Measurements from ENCODE around the gene SCAPER. TPM values are rescaled to one million over a fixed set of nuclear protein-coding genes. Genes with fewer than 3 reads are reported as not detected.
"Not testable (repeated sequence)": the region's sequence is repeated elsewhere in the genome, so short reads cannot be mapped to it uniquely, and the experiment has no call there.

SCAPER gene
- total RNA-seq, 1 donor from 2014 or later, result 56.9 TPM

GRCh38 chr15:76840830-76841460 lies 64.2 kb downstream of the SCAPER start:
- Histone ChIP-seq H3K9me3 (ENCODE audit: control insufficient read depth in 3 of 3, low read length in 3 of 3) (no peaks in the 10 kb centered on the region), H3K27me3 (ENCODE audit: control insufficient read depth in 3 of 3, insufficient read depth in 3 of 3, low read length in 3 of 3) (no peaks in the 10 kb centered on the region), H3K36me3 (ENCODE audit: control insufficient read depth in 3 of 3, insufficient read depth in 3 of 3, low read length in 3 of 3) (no peaks in the 10 kb centered on the region), H3K4me1 (ENCODE audit: control insufficient read depth in 3 of 3, insufficient read depth in 3 of 3, low read length in 3 of 3) (no peaks in the 10 kb centered on the region), H3K27ac (ENCODE audit: low read depth, low read length) (no peak overlapping the region), H3K9ac (ENCODE audit: low read depth in 1 of 3, low read length in 3 of 3) (no peak overlapping the region), H3K4me3 (ENCODE audit: low read length in 3 of 3) (no peak overlapping the region)

GRCh38 chr15:76839173-76839572 lies 66.0 kb downstream of the SCAPER start:
- Histone ChIP-seq H3K9me3 (ENCODE audit: control insufficient read depth in 3 of 3, low read length in 3 of 3) (no peaks in the 10 kb centered on the region), H3K27ac (ENCODE audit: low read depth, low read length) (no peak overlapping the region), H3K9ac (ENCODE audit: low read depth in 1 of 3, low read length in 3 of 3) (no peak overlapping the region), H3K36me3 (ENCODE audit: control insufficient read depth in 3 of 3, insufficient read depth in 3 of 3, low read length in 3 of 3) (no peaks in the 10 kb centered on the region), H3K4me1 (ENCODE audit: control insufficient read depth in 3 of 3, insufficient read depth in 3 of 3, low read length in 3 of 3) (no peaks in the 10 kb centered on the region), H3K27me3 (ENCODE audit: control insufficient read depth in 3 of 3, insufficient read depth in 3 of 3, low read length in 3 of 3) (no peaks in the 10 kb centered on the region), H3K4me3 (ENCODE audit: low read length in 3 of 3) (no peak overlapping the region)

GRCh38 chr15:76837474-76837873 lies 67.7 kb downstream of the SCAPER start:
- H3K27ac ChIP-seq (ENCODE audit: low read depth, low read length), result no peak overlapping the region
- no peak overlapping the region for H3K4me3 ChIP-seq (ENCODE audit: low read length in 3 of 3)
- no peaks in the 10 kb centered on the region for H3K36me3 ChIP-seq (ENCODE audit: control insufficient read depth in 3 of 3, insufficient read depth in 3 of 3, low read length in 3 of 3)
- H3K27me3 ChIP-seq (ENCODE audit: control insufficient read depth in 3 of 3, insufficient read depth in 3 of 3, low read length in 3 of 3), result no peaks in the 10 kb centered on the region
- no peak overlapping the region for H3K9ac ChIP-seq (ENCODE audit: low read depth in 1 of 3, low read length in 3 of 3)
- H3K9me3 ChIP-seq (ENCODE audit: control insufficient read depth in 3 of 3, low read length in 3 of 3), result peaks cover 0 to 2% (median 0%) of the 10 kb centered on the region in 3 donors
- H3K4me1 ChIP-seq (ENCODE audit: control insufficient read depth in 3 of 3, insufficient read depth in 3 of 3, low read length in 3 of 3), result no peaks in the 10 kb centered on the region

GRCh38 chr15:76829939-76830338 lies 75.2 kb downstream of the SCAPER start:
- Histone ChIP-seq H3K9ac (ENCODE audit: low read depth in 1 of 3, low read length in 3 of 3) (no peak overlapping the region), H3K4me1 (ENCODE audit: control insufficient read depth in 3 of 3, insufficient read depth in 3 of 3, low read length in 3 of 3) (no peaks in the 10 kb centered on the region), H3K9me3 (ENCODE audit: control insufficient read depth in 3 of 3, low read length in 3 of 3) (peaks cover 0 to 2% (median 0%) of the 10 kb centered on the region in 3 donors), H3K27me3 (ENCODE audit: control insufficient read depth in 3 of 3, insufficient read depth in 3 of 3, low read length in 3 of 3) (no peaks in the 10 kb centered on the region), H3K36me3 (ENCODE audit: control insufficient read depth in 3 of 3, insufficient read depth in 3 of 3, low read length in 3 of 3) (no peaks in the 10 kb centered on the region), H3K27ac (ENCODE audit: low read depth, low read length) (no peak overlapping the region), H3K4me3 (ENCODE audit: low read length in 3 of 3) (no peak overlapping the region)

GRCh38 chr15:76823890-76824289 lies 81.2 kb downstream of the SCAPER start:
- Histone ChIP-seq H3K9me3 (ENCODE audit: control insufficient read depth in 3 of 3, low read length in 3 of 3) (no peaks in the 10 kb centered on the region), H3K36me3 (ENCODE audit: control insufficient read depth in 3 of 3, insufficient read depth in 3 of 3, low read length in 3 of 3) (no peaks in the 10 kb centered on the region), H3K9ac (ENCODE audit: low read depth in 1 of 3, low read length in 3 of 3) (no peak overlapping the region), H3K27me3 (ENCODE audit: control insufficient read depth in 3 of 3, insufficient read depth in 3 of 3, low read length in 3 of 3) (no peaks in the 10 kb centered on the region), H3K4me3 (ENCODE audit: low read length in 3 of 3) (no peak overlapping the region), H3K27ac (ENCODE audit: low read depth, low read length) (no peak overlapping the region), H3K4me1 (ENCODE audit: control insufficient read depth in 3 of 3, insufficient read depth in 3 of 3, low read length in 3 of 3) (no peaks in the 10 kb centered on the region)

- H3K4me1 ChIP-seq (ENCODE audit: control insufficient read depth in 3 of 3, insufficient read depth in 3 of 3, low read length in 3 of 3), result no peaks in the 10 kb centered on the region
Observed at GRCh38 chr15:76823303-76823702, 81.8 kb downstream of the SCAPER start.

GRCh38 chr15:76818926-76819325 lies 86.2 kb downstream of the SCAPER start:
- H3K36me3 ChIP-seq (ENCODE audit: control insufficient read depth in 3 of 3, insufficient read depth in 3 of 3, low read length in 3 of 3); H3K9me3 ChIP-seq (ENCODE audit: control insufficient read depth in 3 of 3, low read length in 3 of 3); H3K4me1 ChIP-seq (ENCODE audit: control insufficient read depth in 3 of 3, insufficient read depth in 3 of 3, low read length in 3 of 3); H3K4me3 ChIP-seq (ENCODE audit: low read length in 3 of 3); H3K9ac ChIP-seq (ENCODE audit: low read depth in 1 of 3, low read length in 3 of 3); H3K27me3 ChIP-seq (ENCODE audit: control insufficient read depth in 3 of 3, insufficient read depth in 3 of 3, low read length in 3 of 3); H3K27ac ChIP-seq (ENCODE audit: low read depth, low read length): not testable (repeated sequence)

More at GRCh38 chr15:76823303-76823702, 81.8 kb downstream of the SCAPER start:
- Histone ChIP-seq H3K9me3 (ENCODE audit: control insufficient read depth in 3 of 3, low read length in 3 of 3) (no peaks in the 10 kb centered on the region), H3K4me3 (ENCODE audit: low read length in 3 of 3) (no peak overlapping the region), H3K27me3 (ENCODE audit: control insufficient read depth in 3 of 3, insufficient read depth in 3 of 3, low read length in 3 of 3) (no peaks in the 10 kb centered on the region), H3K27ac (ENCODE audit: low read depth, low read length) (no peak overlapping the region), H3K36me3 (ENCODE audit: control insufficient read depth in 3 of 3, insufficient read depth in 3 of 3, low read length in 3 of 3) (no peaks in the 10 kb centered on the region), H3K9ac (ENCODE audit: low read depth in 1 of 3, low read length in 3 of 3) (no peak overlapping the region)

- H3K27ac ChIP-seq (ENCODE audit: low read depth, low read length), result no peak overlapping the region
- no peaks in the 10 kb centered on the region for H3K27me3 ChIP-seq (ENCODE audit: control insufficient read depth in 3 of 3, insufficient read depth in 3 of 3, low read length in 3 of 3)
- H3K9ac ChIP-seq (ENCODE audit: low read depth in 1 of 3, low read length in 3 of 3), result no peak overlapping the region
- H3K36me3 ChIP-seq (ENCODE audit: control insufficient read depth in 3 of 3, insufficient read depth in 3 of 3, low read length in 3 of 3), result no peaks in the 10 kb centered on the region
- H3K4me1 ChIP-seq (ENCODE audit: control insufficient read depth in 3 of 3, insufficient read depth in 3 of 3, low read length in 3 of 3), result no peaks in the 10 kb centered on the region
- H3K4me3 ChIP-seq (ENCODE audit: low read length in 3 of 3), result no peak overlapping the region
- H3K9me3 ChIP-seq (ENCODE audit: control insufficient read depth in 3 of 3, low read length in 3 of 3), result no peaks in the 10 kb centered on the region
Observed at GRCh38 chr15:76815421-76815820, 89.7 kb downstream of the SCAPER start.

- Histone ChIP-seq H3K4me3 (ENCODE audit: low read length in 3 of 3) (no peak overlapping the region), H3K9ac (ENCODE audit: low read depth in 1 of 3, low read length in 3 of 3) (no peak overlapping the region), H3K4me1 (ENCODE audit: control insufficient read depth in 3 of 3, insufficient read depth in 3 of 3, low read length in 3 of 3) (no peaks in the 10 kb centered on the region), H3K36me3 (ENCODE audit: control insufficient read depth in 3 of 3, insufficient read depth in 3 of 3, low read length in 3 of 3) (no peaks in the 10 kb centered on the region), H3K27me3 (ENCODE audit: control insufficient read depth in 3 of 3, insufficient read depth in 3 of 3, low read length in 3 of 3) (no peaks in the 10 kb centered on the region), H3K27ac (ENCODE audit: low read depth, low read length) (no peak overlapping the region), H3K9me3 (ENCODE audit: control insufficient read depth in 3 of 3, low read length in 3 of 3) (no peaks in the 10 kb centered on the region)
Observed at GRCh38 chr15:76812381-76812780, 92.8 kb downstream of the SCAPER start.

- H3K4me1 ChIP-seq (ENCODE audit: control insufficient read depth in 3 of 3, insufficient read depth in 3 of 3, low read length in 3 of 3), result no peaks in the 10 kb centered on the region
- H3K9me3 ChIP-seq (ENCODE audit: control insufficient read depth in 3 of 3, low read length in 3 of 3), result no peaks in the 10 kb centered on the region
- H3K27ac ChIP-seq (ENCODE audit: low read depth, low read length), result no peak overlapping the region
- no peak overlapping the region for H3K4me3 ChIP-seq (ENCODE audit: low read length in 3 of 3)
- no peak overlapping the region for H3K9ac ChIP-seq (ENCODE audit: low read depth in 1 of 3, low read length in 3 of 3)
- no peaks in the 10 kb centered on the region for H3K27me3 ChIP-seq (ENCODE audit: control insufficient read depth in 3 of 3, insufficient read depth in 3 of 3, low read length in 3 of 3)
- H3K36me3 ChIP-seq (ENCODE audit: control insufficient read depth in 3 of 3, insufficient read depth in 3 of 3, low read length in 3 of 3), result no peaks in the 10 kb centered on the region
Observed at GRCh38 chr15:76809412-76810103, 95.6 kb downstream of the SCAPER start.
